GM19328 (cell line): Measurements from ENCODE around the gene P2RY11.

Source experiments
- ATAC-seq: cut with Tn5 transposase; IDR thresholded peaks from one replicate; pipeline ENCODE4 v1.9.1; 2021; ENCODE audit warnings: mild to moderate bottlenecking, moderate library complexity; ENCODE audit not compliant: unreplicated experiment

P2RY11 gene

DNA sequence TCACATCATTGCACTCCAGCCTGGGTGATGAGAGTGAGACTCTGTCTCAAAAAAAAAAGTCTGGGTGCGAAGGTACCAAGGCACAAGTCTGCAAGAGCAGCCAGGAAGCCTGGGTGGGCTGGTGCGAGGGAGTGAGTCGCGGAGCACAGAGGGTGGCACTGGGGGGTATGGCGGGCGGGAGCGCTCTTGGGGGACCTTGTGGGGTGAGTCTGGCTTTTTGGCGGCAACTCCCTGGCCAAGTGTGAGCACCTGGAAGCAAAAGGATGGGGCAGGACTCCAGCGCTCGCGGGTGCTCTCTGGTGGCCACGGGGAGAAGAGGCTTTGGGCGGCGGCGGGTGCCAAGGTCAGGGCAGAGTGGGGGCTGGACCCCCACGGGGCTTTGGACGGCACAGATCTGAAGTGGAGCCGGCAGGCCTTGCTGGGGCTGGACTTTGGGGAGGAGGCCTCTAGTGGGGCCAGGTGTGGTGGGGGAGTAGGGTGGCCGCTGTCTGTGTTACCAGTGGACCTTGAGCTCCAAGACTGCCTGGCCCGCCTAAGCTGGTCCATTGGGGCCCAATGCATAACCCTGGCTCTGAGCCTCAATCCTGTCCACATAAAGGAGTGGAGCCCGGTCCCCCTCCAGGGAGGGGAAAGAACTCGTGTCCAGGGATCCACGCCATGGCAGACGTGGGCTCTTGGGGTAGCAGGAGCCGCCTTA, 1.6 kb downstream of the P2RY11 start:
- no peak for ATAC-seq

DNA sequence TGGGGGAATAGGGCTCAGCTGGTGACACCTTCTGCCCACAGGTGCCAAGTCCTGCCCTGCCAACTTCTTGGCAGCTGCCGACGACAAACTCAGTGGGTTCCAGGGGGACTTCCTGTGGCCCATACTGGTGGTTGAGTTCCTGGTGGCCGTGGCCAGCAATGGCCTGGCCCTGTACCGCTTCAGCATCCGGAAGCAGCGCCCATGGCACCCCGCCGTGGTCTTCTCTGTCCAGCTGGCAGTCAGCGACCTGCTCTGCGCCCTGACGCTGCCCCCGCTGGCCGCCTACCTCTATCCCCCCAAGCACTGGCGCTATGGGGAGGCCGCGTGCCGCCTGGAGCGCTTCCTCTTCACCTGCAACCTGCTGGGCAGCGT, 2.1 kb downstream of the P2RY11 start:
- ATAC-seq: no peak

DNA sequence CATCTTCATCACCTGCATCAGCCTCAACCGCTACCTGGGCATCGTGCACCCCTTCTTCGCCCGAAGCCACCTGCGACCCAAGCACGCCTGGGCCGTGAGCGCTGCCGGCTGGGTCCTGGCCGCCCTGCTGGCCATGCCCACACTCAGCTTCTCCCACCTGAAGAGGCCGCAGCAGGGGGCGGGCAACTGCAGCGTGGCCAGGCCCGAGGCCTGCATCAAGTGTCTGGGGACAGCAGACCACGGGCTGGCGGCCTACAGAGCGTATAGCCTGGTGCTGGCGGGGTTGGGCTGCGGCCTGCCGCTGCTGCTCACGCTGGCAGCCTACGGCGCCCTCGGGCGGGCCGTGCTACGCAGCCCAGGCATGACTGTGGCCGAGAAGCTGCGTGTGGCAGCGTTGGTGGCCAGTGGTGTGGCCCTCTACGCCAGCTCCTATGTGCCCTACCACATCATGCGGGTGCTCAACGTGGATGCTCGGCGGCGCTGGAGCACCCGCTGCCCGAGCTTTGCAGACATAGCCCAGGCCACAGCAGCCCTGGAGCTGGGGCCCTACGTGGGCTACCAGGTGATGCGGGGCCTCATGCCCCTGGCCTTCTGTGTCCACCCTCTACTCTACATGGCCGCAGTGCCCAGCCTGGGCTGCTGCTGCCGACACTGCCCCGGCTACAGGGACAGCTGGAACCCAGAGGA, 2.6 kb downstream of the P2RY11 start:
- ATAC-seq: no peak

DNA sequence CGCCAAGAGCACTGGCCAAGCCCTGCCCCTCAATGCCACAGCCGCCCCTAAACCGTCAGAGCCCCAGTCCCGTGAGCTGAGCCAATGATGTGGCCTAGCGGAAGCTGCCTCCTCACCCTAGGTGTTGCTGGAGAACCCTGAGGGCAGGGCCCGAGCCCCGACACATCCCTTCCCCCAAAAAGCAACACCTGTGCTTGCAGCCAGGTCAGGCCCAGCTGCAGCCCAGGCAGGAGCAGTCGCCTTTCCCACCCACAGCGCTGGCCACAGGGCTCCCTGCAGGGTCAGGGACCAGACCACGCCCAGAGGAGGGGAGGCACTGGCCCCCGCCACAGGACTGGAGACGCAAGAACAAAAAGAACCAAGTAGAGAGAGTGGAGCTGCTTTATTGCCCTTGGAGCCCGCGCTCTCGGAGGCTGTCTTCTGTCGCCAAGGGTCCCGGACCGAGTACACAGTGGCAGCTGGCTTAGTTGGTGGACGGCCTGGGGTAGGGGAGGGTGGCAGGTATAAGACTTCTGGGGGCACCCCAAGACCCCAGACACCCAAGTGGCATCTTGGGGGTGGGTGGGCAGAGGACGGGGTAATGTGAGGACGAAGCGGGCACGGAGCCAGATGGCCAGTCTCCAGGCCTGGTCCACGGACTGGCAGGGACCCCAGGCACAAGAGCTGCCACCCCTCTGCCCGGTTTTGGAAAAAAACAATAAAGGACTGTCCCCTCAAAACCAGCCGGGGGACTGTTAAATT, 3.3 kb downstream of the P2RY11 start:
- no peak for ATAC-seq

DNA sequence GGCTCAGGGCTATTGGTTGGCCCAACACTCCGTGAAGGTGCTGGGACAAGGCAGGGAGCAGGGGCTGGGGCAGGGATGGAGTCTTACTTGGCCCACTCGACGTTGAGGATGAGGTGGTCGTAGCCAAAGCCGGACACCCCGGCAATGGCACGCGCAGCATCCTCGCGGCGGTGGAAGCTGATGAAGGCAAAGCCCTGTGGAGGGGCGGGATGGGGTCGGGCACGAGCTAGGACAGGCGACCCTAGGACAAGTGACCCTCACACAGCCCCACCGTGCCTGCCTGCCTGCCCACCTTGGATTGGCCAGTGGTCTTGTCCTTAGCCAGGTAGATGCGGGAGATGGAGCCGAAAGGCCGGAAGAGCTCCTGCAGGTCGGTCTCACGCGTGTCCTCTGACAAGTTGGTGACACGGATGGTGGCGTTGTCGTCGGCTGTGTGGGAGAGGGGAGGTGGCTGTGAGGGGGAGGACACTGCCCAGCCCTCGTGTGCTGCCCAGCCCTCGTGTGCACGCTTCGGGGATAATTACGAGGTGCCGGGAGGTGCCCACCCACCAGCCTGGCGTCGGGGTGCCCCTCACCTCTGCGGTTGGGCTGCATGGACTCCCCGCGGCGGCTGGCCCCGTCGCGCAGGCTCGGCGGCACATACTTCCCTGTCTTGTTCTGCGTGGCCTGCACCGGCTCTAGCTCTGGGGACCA, 4.0 kb downstream of the P2RY11 start:
- no peak for ATAC-seq

DNA sequence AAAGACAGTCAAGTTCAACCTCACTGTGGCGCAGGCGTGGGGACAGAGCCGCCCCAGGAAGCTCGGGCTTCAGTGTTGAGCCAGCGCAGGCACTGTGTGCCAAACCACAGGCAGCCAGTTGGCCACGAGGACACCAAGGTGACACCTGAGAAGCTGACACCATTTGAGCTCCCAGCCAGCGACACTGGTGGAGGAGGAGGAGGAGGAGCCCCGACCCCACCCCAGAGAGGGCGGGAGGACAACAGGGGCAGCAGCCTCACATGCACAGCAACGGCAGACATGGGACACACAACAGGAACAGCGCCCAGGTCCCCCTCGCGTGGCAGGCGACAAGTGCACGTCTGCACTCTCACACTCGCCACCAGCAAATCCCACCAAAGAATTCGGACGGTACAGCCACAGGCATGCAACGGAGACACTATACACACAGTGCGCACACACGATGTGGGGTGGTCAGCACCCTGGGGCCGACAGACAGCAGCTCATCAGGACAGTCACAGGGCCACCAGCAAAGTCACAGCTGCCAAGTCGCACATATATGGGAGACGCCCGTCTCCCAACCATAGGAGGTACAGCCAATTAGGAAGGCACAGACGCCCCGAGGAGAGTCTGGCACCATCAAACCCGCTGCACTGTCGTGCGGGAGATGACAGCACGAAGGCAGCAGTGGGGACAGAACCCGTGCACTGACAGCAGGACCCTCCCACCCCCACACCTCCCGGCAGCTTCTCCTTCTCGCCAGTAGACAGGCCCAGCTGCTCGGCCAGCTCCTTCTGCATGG, 4.8 kb downstream of the P2RY11 start:
- no peak for ATAC-seq

DNA sequence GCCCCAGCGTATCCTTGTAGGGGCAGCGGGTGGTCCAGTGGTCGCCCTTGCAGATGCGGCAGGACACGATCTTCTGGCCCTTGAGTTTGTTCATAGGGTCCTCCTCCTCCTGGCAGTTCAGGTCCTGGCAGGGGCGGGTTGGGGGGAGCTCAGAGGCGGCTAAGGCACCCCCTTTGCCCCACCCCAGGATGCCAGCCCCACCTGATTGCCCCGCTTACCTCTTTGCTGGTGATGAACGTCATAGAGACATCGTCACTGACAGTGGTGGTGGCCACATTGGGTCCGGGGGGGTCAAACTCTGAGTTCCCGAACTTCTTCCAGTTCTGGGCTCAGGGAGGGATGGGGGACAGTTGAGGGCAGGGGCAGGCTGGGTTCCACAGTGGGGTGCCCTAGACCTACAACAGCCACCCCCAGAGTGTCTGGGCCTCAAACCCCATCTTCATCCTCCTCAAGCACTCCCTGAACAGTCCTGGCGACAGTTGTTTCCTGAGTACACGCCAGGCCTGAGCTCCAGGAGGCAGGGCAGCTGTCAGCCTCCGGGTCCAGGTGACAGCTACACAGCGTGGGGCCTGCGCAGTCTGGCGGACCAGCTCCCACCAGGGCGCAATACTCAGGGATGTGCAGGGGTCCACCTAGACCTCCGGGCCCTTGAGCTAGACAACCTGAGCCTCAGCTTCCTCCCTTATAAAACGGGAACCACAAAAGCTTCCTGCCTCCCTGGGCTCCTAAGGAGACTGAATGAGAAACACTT, 5.5 kb downstream of the P2RY11 start:
- no peak for ATAC-seq

DNA sequence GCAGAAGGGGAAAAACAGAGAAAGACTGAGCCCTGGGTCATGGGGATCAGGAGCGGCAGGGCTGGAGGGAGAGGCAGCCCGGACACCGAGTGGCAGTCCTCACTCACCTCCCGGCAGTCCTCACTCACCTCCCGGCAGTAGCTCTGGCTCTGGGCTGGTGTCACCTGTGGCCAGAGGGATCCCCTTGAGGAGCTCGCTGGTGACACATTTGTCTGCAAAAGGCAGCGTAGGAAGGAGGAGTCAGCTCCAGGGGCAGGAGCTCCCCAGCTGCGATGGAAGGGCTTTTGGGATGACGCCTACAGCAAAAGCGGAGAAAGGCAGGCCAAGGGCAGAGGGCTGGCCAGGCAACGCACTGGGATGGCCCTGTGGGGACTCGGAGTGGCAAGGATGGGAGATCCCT, 7.5 kb downstream of the P2RY11 start:
- no peak for ATAC-seq

DNA sequence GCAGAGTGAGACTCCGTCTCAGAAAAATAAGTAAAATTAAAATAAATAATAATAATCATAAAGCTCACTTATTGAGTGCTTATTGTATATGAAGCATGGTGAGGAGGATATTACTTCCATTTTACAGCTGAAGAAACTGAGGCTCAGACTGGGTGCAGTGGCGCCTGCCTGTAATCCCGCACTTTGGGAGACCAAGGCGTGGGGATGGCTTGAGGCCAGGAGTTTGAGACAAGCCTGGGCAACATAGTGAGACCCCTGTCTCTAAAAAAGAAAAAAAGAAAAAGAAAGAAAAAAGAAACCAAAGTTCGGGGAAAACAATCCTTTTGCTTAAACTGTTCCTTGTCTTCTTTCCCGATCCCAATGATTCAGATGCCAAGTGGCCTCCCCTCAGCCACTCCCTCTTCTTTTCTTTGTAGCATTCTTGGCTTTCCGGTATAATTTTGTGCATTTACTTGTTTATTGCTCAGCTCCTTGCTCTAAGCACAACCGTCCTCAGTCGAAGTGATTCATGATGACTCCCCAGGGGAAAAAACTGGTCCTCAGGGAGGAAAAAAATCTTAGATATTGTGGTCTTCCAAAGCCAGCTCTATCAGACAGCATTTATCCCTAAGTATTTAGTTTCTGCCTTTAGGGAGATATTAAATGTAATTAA, 9.2 kb downstream of the P2RY11 start:
- no peak for ATAC-seq

DNA sequence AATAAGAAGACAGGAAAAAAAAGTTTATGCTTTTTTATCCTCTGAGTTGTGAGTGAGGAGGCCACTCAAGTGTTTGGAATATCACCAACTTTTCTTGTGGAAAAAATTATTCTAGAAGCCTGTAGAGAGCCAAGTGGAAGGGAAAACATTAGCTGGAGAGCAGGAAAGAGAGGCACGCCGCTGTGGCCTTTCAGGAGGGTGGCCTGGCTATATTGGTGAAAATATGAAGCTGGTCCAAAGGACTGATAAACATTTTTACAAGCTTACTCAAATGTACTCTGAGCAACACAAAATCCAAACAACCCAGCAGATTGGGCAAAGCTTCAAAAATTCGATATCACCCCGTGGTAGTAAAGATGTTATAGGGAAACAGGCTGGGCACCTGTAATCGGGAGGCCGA, 10.6 kb downstream of the P2RY11 start:
- ATAC-seq: no peak

DNA sequence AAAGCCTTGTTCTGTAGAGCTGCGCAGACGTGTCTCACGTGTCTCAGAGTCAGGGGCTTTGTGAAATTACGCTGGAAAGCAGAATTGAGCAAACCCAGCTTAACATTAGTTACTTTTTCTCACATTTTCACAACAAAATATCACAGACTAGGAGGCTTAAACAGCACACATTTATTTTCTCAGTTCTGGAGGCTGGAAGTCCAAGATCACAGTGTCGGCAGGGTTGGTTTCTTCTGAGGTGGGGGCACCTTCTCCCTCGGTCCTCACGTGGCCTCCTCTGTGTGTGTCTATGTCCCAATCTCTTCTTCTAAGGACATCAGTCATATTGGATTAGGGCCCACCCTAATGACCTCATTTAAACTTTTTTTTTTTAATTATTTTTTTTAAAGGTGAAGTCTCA, 12.9 kb downstream of the P2RY11 start:
- no peak for ATAC-seq

DNA sequence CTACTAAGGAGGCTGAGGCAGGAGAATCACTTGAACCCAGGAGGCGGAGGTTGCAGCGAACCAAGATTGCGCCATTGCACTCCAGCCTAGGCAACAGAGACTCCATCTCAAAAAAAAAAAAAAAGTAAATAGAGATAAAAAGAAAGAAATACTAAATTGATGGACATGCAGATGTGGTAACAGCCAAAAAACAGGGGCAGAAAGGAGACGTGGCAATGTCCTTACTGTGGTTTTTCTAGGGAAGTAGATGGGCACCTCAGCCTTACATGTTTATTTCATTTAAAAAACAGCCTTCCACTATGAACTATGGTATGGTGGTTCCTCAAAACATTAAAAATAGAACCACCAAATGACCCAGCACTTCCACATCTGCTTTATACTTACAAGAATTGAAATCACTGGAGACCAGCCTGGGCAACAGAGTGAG, 14.7 kb downstream of the P2RY11 start:
- ATAC-seq: no peak

DNA sequence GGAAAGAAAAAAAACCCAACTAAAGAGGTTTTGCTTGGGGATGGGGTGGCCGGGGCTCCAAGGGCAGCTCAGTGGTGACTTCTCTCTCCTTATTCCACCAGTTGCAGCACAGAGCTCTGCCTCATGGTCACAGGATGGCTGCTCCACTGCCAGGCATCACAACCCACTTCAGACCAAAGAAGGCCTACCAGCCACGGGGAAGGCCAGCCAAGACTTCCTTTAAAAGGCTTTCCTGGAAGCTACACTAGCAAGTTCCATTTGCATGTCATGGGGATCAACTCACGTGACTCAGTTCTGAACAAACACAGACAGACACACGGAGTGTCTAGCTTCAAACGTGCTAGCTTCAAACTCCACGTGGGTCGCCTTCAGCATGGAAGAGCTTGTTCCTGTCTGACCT, 21.4 kb downstream of the P2RY11 start:
- no peak for ATAC-seq

DNA sequence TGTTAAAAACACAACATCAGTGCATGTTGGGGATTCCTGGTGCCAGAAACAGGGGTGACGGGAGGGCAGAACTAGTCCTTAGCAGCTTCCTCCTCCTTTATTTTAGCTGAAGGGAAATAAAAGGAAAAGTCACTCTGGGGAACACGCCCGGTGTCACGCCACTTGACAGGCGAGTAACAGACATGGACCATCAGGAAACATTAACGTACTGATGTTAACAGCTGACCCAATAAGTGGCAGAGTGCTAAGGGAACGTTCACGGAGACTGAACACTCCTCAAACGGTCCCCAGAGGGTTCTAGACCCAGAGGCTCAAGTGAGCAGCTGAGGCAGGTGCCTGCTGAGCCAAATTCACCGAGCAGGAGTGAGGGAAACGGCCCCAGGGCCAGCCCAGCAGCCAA, 22.1 kb downstream of the P2RY11 start:
- ATAC-seq: no peak

DNA sequence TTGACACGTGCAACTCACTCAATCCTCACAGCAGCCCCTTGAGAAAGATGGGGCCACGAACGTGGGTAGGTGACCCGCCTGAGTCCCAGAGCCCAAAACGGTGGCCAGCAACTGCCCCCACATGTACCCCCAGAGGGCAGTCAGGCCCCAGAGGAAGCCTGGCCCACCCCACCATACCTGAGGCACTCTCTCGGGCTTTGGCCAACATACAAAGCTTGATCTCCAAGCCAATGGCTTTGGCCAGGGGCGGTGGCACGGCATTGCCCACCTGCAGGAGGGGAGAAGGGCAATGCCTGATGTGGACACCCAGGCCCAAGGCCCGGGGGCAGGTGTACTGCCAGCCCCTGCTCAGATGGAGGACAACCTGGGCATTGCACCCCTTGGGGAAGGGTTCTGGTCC, 22.5 kb downstream of the P2RY11 start:
- no peak for ATAC-seq

DNA sequence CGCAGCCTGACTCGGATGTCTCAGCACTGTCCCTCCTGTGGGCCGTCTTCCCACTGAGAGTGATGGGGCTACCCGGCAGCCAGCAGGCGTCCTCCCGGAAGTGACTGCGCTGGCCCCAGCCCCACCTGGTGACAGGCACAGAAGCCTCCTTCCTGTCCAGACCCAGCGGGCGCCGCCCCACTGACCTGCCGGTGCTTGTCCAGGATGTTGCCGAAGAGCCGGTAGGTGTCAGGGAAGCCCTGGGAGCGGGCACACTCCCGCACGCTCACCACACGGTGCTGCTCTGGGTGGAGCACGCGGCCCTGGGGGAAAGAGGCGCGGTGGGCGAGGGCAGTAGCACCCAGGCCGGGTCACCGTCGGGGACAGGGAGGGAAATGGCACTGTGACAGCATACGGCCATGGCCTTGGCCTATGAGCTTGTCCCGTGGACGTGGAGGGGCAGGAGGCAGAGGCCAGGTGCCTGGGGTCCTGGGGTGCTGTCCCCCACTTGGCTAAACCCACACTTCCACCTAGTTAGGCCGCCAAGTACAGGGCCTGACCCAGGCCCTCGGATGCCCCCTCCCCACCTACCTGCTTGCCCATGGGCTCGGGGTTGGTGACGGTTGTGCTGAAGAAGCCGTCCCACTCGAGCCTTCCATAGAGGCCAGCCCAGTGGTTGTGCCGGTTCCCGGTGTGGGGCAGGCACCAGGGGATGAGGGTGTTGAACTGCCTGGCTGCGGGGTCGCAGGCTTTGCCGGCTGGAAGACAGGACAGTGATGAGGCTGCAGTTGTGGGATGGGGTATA, 24.2 kb downstream of the P2RY11 start:
- ATAC-seq: no peak

DNA sequence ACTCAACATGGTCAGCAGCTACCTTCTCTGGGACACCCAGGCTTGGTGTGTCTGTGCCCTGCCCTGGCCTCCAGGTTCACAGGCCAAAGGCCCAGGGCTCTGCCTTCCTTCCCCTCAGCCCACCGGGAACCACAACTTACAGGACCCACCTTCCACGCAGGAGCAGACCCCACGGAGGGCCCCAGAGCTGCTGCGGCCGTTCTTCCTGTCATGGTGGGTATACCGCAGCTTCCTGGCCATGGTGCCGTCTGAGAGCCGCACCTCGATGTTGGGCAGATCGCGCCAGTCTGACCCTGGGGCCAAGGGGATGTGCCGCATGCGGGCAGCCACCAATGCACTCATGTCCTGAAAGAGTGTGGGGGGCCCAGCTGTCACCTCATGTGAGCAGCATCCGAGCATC, 25.4 kb downstream of the P2RY11 start:
- ATAC-seq: no peak

DNA sequence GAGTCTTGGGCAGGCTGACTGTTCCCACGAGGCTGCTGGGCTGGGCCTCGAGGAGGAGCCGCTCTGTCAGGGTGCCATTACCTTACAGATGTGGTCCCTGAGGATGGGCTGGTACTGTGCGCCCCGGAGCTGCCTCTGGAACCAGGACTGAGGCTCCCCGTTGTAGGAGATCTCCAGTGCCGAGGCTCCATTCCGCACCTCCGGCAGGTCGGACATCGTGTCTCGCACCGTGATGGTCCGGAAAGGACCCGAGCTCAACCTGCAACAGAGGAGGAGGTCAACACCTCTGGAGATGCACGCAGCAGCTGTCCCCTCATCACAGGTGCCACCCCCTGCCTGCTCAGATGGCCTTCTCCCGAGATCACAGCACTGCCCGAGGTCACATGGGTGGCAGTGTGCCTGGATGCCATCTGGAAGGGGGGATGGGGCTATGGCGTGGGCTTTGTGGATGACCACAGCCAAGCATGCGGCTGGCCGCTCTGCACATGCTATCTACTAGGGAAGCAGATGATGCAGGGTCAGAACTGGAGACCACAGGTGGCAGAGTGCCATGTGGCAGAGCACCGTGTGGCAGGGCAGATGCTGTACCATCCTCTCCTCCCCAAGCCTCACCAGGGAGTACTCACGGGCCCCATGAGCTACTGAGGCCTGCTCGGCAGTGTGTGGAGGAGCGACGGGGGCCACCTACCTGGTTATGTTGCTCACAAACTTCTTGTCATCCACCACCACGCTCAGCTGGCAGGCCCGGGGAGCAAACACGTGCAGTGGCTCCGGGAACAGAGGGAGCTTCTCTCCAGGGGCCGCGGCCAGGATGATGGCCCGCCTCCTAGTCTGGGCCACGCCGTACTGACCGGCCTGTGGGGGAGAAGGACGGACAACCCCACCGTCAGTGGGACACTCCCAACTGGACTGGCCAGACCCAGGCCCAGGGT, 26.5 kb downstream of the P2RY11 start:
- no peak for ATAC-seq
